ENCODE measurements around the gene AACS. TPM values are rescaled to one million over a fixed set of nuclear protein-coding genes. Genes with fewer than 3 reads are reported as not detected.

The AACS gene
- total RNA-seq, 1 donor from 2014 or later = 16.6 TPM

- Histone ChIP-seq H3K4me2 (no peak overlapping the region), H3K27me3 (no peaks in the 10 kb centered on the region), H4K20me1 (ENCODE audit: low read depth) (no peaks in the 10 kb centered on the region), H3K9ac (no peak overlapping the region), H3K4me1 (no peaks in the 10 kb centered on the region), H3K9me3 (ENCODE audit: low read depth) (no peaks in the 10 kb centered on the region), H3K36me3 (no peaks in the 10 kb centered on the region), H2AFZ (replicated peaks) (no peak overlapping the region), H3K4me3 (no peak overlapping the region), H3K79me2 (ENCODE audit: low read depth) (no peaks in the 10 kb centered on the region), H3K27ac (no peak overlapping the region), H3F3A (ENCODE audit: low read depth) (no peaks in the 10 kb centered on the region)
- H3K4me1 Mint-ChIP-seq = peaks cover 10% of the 10 kb centered on the region
- no peak overlapping the region for H3K4me3 Mint-ChIP-seq
- no peaks in the 10 kb centered on the region for H3K9me3 Mint-ChIP-seq
- TF ChIP-seq EZH2 (IDR thresholded peaks at IDR 0.05) (no peak), EZH2phosphoT487 (IDR thresholded peaks at IDR 0.05) (no peak), CTCF (IDR thresholded peaks at IDR 0.05) (no peak)
- no peak overlapping the region for H3K27ac Mint-ChIP-seq
- peaks cover 10% of the 10 kb centered on the region for H3K27me3 Mint-ChIP-seq (ENCODE audit: insufficient read depth, low read depth)
- DNase-seq (ENCODE audit: low spot score) = no peak
- no peaks in the 10 kb centered on the region for H3K36me3 Mint-ChIP-seq
These were observed 86.0 kb downstream of the AACS start for GRCh38 chr12:125151284-125151683.

GRCh38 chr12:125152463-125152862 is 87.2 kb downstream of the AACS start:
- H3K4me3 ChIP-seq = no peak overlapping the region

GRCh38 chr12:125155366-125155765 is 90.1 kb downstream of the AACS start:
- Mint-ChIP-seq H3K27ac (no peak overlapping the region), H3K4me1 (peaks cover 12% of the 10 kb centered on the region)

More at GRCh38 chr12:125152463-125152862, 87.2 kb downstream of the AACS start:
- H3K27me3 ChIP-seq = no peaks in the 10 kb centered on the region
- H3K27ac Mint-ChIP-seq = no peak overlapping the region
- no peak overlapping the region for H3K4me2 ChIP-seq
- no peak overlapping the region for H3K4me3 Mint-ChIP-seq
- no peaks in the 10 kb centered on the region for H3F3A ChIP-seq (ENCODE audit: low read depth)
- no peaks in the 10 kb centered on the region for H3K9me3 Mint-ChIP-seq
- no peak overlapping the region for H3K9ac ChIP-seq
- H2AFZ ChIP-seq (replicated peaks) = no peak overlapping the region
- no peak for DNase-seq (ENCODE audit: low spot score)
- H3K36me3 Mint-ChIP-seq = no peaks in the 10 kb centered on the region
- no peaks in the 10 kb centered on the region for H3K79me2 ChIP-seq (ENCODE audit: low read depth)
- H3K4me1 Mint-ChIP-seq = peaks cover 10% of the 10 kb centered on the region
- H3K36me3 ChIP-seq = no peaks in the 10 kb centered on the region
- no peak for TF ChIP-seq EZH2phosphoT487 (IDR thresholded peaks at IDR 0.05)
- H3K27ac ChIP-seq = no peak overlapping the region
- no peaks in the 10 kb centered on the region for H4K20me1 ChIP-seq (ENCODE audit: low read depth)
- H3K9me3 ChIP-seq (ENCODE audit: low read depth) = no peaks in the 10 kb centered on the region
- no peaks in the 10 kb centered on the region for H3K4me1 ChIP-seq
- peaks cover 10% of the 10 kb centered on the region for H3K27me3 Mint-ChIP-seq (ENCODE audit: insufficient read depth, low read depth)

More at GRCh38 chr12:125155366-125155765, 90.1 kb downstream of the AACS start:
- no peak overlapping the region for H3K9ac ChIP-seq
- DNase-seq (ENCODE audit: low spot score) = no peak
- no peaks in the 10 kb centered on the region for H3K9me3 ChIP-seq (ENCODE audit: low read depth)
- Mint-ChIP-seq H3K36me3 (no peaks in the 10 kb centered on the region), H3K27me3 (ENCODE audit: insufficient read depth, low read depth) (peaks cover 7% of the 10 kb centered on the region), H3K4me3 (no peak overlapping the region), H3K9me3 (peaks cover 5% of the 10 kb centered on the region)
- no peaks in the 10 kb centered on the region for H3K36me3 ChIP-seq
- no peak overlapping the region for H3K4me3 ChIP-seq
- no peak overlapping the region for H2AFZ ChIP-seq (replicated peaks)
- no peak for TF ChIP-seq EZH2 (IDR thresholded peaks at IDR 0.05)
- no peak for TF ChIP-seq EZH2phosphoT487 (IDR thresholded peaks at IDR 0.05)
- TF ChIP-seq CTCF (IDR thresholded peaks at IDR 0.05) = no peak
- no peaks in the 10 kb centered on the region for H3K4me1 ChIP-seq
- no peak overlapping the region for H3K27ac ChIP-seq
- no peak overlapping the region for H3K4me2 ChIP-seq
- no peaks in the 10 kb centered on the region for H3F3A ChIP-seq (ENCODE audit: low read depth)
- H3K79me2 ChIP-seq (ENCODE audit: low read depth) = no peaks in the 10 kb centered on the region
- no peaks in the 10 kb centered on the region for H3K27me3 ChIP-seq
- H4K20me1 ChIP-seq (ENCODE audit: low read depth) = no peaks in the 10 kb centered on the region

Data from neural progenitor cell (in vitro differentiated cells).